Measurements from ENCODE around the gene NAT9.

The NAT9 gene

DNA sequence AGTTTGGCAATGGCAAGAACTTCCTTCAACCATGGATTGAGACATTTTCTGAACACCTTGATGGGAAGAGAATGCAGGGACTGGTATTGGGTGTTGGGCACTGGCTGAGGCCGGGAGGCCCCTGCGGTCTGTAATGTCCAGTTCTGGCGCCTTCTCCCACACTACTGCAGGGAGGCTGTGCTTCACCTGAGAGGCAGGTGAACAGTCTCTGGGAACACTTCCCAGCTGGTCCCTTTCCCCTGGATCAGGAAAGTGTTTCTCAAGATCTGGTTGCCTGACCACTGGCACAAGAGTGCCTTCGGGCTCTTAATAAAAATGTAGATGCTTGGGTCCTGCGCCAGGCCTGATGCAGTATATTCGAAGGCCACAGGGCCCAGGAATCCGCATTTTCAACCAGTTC, 28.5 kb upstream of the NAT9 start:
- no peak for DNase-seq

GRCh38 chr17:74803971-74804370, 27.8 kb upstream of the NAT9 start:
- no peak for DNase-seq

DNA sequence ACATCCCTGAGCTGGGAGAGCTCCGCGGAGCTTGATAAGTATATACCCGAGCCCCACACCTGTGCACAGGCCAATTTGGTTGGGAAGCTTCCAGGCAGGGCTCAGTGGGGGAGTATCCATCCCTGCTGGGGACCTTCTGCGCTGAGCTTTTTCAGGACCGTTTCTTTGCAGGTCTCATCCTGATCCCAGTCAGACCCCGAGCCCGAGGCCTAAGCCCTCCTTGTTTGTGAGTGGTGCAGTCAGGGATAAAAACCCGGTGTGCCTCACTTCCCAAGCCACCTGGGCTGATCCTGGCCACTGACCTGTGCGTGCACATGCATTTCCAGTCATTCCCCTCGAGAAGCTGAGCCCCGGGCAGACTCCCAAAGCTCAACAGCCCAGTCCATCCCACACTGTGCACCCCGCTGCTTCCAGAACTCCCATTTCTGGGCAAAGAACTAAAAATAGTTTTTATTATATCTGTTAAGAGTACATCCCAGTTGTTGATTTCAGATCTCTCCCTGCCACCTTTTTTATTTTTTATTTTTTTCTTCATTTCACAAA, 27.3 kb upstream of the NAT9 start:
- DNase-seq, result no peak

GRCh38 chr17:74801896-74802295, 25.8 kb upstream of the NAT9 start:
- DNase-seq, result no peak

- DNase-seq, result no peak
Observed at GRCh38 chr17:74800531-74800930, 24.4 kb upstream of the NAT9 start.

DNA sequence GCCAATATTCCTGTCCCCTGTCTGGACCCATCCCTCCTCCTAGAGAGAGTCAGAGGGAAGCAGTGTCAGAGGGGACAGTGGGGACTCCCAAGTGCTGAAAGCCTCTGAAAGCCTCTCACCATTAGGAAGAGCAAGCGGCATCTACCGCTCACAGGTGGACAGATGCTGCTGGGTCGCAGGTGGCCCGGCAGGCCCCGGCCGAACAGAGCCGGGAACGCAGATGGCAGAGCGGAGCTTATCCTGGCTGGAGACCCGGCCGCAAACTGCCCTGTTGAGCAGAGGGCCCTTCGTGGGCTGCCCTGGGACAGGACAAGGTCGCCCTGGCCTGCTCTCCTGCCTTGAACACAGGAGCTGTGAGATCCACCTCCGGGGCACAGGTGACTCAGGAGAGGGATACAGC, 23.0 kb upstream of the NAT9 start:
- no peak for DNase-seq

- no peak for DNase-seq
Observed at GRCh38 chr17:74798239-74798707, 22.1 kb upstream of the NAT9 start.

DNA sequence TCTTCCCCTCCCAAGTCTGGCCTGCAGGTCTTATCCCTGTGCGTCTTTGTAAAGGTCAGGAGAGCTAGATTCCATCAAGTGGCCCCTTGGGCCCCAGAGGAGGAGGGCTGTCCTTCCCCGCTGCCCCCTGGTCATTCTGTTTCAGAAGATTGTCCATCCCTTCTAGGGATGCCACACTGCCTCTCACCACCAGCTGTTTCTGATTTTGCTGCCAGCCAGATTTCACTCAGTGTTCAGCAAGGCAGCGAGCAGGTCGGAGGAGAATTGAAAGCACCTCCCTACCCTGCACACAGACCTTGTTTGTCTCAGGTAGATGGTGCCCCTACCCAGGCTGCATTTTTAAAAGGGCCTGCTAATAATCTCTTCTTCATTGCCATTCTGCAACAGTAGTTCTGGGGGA, 21.7 kb upstream of the NAT9 start:
- DNase-seq, result no peak

DNA sequence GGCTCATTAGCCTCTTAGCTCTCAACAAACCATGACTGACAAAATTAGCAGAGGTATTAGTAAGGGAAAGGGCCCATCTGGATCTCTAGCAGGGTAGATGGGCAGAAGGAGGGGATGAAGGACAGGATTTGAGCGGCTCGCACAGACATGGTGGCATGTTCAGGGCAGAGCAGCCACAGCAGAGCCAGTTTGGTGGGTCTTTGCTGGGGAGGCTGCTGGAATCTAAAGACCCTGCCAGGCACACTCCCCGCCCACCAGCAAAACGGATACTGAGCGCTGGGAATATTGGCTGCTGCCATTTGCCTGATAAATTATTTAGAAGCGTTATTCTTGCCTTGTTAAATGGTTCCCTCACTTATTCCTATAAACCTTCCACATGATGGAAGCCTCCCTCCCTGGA, 20.7 kb upstream of the NAT9 start:
- DNase-seq, result no peak

DNA sequence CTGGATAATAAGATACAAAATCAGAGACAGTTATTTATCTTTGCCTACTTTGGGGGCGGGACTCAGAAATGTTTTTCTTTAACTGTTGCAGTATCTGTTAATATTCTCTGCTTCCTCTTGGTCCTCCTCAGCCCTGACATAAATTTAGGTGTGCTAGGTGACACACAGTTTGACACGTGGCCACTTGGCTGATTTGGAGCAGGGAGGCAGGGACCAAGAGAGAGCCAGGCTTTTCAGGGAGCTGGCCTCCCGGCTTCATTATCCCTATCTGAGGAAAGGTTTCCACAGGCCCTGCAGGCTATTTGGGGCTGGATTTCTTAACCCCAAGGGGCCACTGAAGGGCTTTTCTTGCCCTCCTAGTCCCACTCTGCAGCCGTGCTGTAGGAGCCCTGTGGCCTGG, 20.1 kb upstream of the NAT9 start:
- no peak for DNase-seq

GRCh38 chr17:74795327-74796020, 19.3 kb upstream of the NAT9 start:
- DNase-seq, result no peak

DNA sequence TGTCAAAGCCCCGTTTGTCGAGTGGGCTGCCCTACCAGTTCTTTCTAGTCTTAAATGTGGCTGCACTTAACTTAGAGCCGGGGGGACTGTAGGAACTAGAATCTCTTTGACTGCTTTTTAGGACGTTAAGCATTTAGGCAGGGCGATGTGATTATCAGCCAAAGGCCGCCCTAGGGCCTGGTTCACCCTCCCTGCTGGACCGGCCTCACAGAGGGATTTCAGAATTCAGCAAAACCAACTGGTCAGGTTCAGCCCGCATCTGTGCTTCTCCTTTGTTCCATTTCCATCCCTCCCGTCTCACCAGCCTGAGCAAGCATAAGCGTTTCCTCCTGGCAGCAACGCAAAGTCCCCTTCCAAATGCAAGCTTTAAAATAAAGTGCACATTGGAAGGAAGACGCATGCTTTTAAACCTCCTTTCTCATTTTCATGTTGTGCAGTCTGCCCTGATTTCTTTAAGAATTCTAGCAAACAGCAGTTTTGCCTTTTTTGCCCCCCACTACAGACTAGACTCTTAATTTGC, 16.5 kb upstream of the NAT9 start:
- no peak for DNase-seq

DNA sequence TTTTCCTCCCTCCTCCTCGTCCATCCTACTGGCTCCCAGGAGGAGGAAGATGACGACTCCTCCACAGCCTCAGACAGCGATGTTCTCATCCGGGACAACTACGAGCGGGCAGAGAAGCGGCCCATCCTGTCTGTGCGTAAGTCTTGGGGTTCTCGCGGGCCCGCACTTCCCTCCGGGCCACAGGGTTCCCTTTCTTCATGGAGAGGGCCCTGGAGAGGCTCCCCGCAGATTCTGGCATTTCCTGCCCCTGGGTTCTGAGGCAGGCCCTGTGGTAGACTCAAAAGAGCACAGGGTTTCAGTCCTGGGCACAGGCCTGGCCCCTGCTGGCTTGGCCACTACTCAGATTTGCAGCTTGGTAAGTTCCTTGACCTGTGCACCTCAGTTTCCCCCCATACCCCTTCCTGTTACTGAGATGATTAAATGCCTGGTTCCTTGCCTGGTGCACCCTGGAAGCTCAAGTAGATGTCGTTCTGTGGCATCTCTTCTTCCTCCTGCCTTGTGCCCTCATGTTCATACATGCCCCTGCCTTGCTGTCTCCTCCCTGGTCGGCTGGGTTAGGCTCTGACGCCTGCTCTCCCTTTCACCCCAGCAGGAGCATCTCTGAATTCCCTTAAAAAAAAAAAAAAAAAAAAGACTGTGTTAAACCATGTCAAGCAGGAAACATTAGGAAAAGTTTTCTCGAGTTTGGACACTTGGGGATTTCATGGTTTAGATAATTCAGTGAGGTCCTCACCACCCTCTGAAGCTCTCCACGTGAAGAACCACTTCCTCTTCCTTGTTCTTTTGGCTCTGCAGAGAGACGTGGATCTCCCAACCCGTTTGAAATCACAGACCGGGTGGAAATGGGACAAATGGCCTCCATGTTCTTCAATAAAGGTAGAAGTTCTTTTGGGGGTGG, 14.3 kb upstream of the NAT9 start:
- DNase-seq, result no peak

DNA sequence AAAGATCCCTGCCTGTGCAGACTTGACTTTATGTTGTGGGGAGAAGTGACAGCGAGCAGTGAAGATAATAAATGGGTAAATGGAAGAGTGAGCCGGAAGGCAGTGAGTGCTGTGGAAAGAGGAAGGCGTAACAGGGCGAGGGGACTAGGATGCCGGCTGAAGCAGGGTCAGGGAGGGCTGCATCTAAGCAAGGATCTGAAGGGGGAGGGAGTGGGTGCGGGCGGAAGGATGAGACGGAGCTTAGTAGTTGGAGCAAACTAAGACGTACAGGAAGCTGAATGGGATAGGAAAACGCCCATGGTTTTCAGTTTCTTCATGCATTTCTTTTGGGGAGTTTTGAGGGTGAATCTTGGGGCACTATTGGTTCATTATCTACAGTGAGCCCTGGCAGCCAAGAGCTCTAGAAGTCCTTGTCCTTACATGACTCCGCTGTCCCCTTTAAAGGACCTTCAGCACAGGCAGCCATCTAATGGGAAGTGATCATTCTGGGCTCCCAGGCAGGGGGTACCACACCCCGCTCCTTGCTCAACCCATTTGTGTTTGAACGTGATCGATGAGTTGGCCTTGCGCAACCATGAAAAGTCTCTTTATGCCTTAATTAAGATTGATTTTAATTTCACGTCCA, 10.4 kb upstream of the NAT9 start:
- no peak for DNase-seq

GRCh38 chr17:74785981-74786360, 9.8 kb upstream of the NAT9 start:
- no peak for DNase-seq

DNA sequence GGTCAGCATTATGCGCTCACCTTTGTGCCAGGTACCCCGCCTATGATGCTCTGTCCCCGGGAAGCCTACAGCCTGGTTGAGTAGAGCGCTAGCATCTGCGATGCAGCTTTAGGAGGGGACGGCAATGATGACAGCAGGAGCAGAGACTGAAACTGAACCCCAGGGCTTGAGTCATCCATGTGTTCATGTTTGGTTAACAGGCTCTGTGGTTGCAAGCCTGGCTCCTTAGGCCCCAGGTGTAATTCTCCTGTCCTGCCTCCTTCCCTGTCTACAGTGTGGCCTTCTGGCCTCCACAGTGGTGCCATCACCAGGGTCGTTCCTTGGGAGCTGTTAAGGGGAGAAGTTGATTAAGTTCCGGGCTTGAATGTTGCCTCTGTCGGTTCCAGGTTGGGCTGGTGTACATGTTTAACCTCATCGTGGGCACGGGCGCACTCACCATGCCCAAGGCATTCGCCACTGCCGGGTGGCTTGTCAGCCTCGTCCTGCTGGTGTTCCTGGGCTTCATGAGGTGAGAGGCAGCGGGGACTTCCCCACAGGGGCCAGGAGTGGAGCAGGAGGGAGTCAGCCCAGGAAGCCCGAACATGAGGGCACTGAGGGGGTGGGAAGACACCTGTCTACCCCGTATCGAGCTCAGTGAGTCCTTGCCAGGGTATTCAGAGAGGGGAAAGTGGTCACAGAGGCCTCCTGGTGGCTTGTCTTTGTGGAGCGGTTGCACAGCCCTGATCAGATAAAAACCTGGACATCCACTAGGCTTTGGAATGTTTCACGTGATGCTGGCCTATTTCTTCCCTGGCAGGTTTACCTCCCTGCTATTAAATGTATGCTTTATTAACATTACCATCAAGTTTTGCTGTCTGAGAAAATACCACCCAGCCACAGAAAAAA, 9.2 kb upstream of the NAT9 start:
- no peak for DNase-seq

DNA sequence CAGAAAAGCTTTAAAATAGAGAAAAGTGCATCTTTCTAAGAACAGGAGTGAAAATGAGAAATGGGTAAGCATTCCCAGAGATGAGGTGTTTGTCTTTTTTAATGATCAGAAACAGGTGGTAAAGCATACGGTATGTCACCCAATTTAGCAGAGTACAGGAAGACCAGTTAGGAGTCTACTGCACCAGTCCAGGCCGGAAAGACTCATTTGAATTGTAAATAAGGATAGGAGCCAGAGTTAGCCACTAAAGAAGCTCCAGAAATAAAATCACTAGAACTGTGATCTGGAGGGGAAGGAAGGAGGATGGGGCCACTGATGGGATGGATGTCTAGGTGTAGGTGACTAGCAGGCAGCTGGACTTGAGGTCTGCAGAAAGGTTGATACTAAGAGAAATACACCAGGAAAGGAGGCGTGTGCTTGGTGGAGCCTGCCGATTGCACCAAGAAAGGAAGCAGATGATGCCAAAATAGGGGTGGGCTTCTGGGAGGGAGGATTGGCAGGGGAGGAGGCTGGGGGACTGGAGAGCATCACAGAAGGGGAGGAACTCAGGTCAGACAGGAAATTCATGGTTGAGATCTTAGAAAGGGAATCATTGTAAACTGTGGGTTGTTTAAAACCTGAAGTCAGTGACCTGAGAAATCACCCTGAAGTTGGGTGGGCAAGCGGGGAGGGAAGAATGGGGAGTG, 8.1 kb upstream of the NAT9 start:
- DNase-seq, result no peak

DNA sequence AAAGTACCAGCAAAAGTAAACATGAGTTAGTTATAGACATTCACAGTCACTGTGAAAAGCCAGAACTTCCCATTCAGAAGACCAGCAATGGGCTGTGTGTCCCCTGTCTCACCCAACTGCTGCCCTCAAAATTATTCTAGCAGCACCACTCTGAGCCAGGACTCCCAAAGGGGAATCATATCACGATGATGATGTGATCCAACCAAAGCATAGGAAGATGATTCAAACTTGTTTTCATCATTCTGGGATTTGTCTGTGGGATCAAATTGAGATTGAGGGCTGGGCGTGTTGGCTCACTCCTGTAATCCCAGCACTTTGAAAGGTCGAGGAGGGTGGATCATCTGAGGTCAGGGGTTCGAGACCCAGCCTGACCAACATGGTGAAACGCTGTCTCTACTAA, 6.4 kb upstream of the NAT9 start:
- no peak for DNase-seq

DNA sequence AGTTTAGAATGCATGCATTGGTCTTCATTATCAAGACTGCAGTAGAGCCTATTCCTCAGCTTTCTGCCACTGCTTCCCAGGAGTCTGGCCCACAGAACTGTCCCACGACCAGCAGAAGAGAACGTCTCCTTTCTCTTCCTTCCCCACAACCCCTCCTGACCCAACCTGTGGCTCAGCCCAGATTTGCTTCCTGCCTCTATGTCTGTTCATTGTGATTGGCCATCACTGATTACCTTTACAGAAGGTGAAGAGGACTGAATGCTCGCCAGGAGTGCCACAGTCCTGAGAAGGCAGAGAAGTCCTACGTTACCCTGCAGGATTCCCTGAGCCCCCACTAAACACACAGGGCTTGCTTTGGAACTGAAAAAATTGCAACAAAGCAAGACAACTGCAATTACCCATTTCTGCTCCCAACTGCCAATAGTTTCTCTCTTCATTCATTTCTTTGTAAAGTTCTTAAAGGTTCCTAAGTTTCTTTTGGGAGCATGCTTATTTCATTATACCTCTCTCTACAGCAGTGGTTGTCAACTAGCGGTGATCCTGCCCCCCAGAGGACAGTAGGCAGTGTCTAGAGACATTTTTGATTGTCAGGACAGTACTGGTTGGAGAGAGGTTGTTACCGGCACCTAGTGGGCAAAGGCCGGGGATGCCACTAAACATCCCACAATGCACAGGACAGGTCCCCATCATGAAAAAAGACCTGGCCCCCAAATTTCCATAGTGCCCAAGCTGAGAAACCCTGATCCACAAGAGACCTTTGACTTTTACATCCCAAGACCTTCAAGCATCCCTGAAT, 4.5 kb upstream of the NAT9 start:
- no peak for DNase-seq

- DNase-seq, result no peak
Observed at GRCh38 chr17:74779948-74780400, 3.8 kb upstream of the NAT9 start.

DNA sequence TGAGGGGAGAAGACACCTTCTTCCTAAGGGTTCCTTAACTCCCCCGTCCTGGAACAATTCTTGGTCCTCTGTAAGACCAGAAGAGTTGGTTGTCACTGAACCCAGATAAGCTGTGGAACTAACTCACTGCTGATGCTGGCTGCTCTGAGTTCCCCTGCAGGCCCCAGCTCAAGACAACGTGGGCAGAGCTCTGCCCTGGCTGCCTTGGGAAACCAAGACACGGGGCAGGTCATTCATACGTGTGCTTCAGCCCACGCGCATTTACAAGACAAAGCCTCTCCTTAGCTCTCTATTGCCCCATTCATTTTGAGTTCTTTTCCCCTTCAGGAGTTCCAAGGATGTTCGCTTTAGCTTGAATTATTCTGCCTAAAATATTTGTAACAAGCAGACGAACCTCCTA, 3.4 kb upstream of the NAT9 start:
- DNase-seq, result no peak

Data from NCI-H1092 treated with DMSO at 0.1 percent for 48 hours (cell line).